DMS79 treated with DMSO at 0.1 percent for 48 hours (cell line): ENCODE data around the gene CRIP3.

ENCODE experiments used
- DNase-seq: peaks from one replicate; lab custom pipeline; 2025; lab: John Stamatoyannopoulos, UW

Gene CRIP3

GRCh38 chr6:43287717-43288679 lies 20.6 kb downstream of the CRIP3 start:
- DNase-seq = no peak

DNA sequence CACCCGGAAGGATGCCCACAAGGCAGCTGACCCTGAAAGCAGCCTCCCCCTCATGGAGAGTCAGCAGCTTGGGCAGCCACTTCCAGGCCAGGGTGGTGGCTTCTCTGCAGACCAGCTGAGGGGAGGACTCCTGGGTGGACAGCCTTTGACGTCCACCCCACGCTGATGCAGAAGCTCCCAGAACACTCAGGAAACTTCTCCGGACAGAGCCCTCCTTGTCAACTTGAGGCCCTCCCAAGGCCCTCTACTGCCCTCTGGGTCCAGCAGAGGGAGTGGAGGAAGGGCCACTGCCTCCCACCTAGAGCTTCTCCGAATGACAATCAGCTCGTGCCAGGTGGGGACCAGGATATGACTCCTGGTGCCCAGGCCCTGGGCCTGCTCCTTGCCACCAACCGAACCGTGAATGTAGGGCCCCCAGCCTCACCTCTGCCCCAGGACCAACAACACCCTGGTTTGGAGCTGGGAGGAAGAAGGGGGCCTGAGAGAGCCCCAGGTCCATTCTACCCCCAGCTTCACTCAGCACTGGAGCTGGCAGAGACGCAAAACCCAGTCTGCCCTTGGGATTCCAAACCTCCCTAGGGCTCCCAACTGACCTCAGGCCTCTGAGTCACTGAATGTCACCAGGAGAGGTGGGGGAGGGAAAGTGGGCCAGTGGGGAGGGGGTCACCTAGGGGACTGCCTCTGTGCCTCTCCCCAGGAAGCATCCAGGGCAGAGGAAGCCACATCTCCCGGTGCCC lies 21.5 kb downstream of the CRIP3 start:
- DNase-seq = no peak

DNA sequence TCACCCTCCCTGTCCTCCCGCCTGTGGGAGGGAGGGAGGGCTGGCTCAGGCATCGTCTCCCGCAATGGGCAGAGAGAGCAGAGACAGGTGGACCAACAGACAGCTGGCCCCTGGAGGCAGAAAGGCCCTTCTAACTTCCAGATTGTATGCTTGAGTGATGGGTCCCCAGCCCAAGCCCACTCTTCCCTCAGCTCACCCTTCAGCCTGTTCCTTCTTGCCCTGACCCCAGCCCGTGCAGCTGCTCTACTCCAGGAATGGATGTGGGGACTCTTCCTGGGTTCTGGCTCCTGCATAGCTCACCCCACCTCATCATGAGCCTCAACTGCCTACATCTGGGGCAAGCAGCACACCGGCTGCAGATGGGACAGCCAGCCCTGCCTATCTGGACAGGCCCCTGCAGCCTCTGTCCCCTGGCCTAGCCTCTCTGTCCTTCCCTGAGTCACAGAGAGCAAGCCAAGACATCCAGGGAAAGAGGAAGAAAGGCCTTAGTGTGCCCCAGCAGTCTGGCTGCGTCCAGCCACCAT lies 22.1 kb downstream of the CRIP3 start:
- no peak for DNase-seq

GRCh38 chr6:43285832-43286231 lies 22.8 kb downstream of the CRIP3 start:
- no peak for DNase-seq

DNA sequence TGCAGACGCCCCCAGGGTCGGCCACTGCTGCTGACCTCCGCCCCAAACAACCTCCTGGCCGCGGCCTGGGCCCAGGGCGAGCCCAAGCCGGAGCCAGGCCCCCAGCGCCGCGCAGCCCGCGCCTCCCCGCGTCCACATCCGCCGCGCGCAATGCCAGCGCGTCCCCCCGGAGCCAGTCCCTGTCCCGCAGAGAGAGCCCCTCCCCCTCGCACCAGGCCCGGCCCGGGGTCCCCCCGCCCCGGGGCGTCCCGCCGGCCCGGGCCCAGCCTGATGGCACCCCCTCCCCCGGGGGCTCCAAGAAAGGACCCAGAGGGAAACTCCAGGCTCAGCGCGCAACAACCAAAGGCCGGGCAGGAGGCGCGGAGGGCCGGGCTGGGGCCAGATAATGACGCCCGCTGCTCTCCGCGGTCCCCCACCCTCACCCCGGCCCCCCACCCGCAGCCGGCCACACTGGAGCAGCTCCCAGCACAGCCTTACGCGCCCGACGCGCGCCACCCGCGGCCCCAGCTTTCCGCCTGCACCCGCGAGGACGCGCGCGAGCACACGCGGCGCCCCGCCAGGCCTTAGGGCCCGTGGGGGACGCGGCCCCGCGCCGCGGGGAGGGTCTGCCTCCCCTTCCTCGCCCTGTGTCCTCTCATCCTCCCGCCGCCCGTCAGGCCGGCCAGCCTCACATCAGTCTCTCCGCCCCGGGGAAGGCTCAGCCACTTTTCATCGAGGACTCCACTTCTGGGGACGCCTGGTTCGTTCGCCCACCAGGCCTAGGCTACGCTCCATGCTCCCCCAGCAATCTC lies 23.4 kb downstream of the CRIP3 start:
- no peak for DNase-seq

GRCh38 chr6:43283905-43284304 lies 24.7 kb downstream of the CRIP3 start:
- DNase-seq = no peak

GRCh38 chr6:43283514-43283901 lies 25.1 kb downstream of the CRIP3 start:
- DNase-seq = no peak

DNA sequence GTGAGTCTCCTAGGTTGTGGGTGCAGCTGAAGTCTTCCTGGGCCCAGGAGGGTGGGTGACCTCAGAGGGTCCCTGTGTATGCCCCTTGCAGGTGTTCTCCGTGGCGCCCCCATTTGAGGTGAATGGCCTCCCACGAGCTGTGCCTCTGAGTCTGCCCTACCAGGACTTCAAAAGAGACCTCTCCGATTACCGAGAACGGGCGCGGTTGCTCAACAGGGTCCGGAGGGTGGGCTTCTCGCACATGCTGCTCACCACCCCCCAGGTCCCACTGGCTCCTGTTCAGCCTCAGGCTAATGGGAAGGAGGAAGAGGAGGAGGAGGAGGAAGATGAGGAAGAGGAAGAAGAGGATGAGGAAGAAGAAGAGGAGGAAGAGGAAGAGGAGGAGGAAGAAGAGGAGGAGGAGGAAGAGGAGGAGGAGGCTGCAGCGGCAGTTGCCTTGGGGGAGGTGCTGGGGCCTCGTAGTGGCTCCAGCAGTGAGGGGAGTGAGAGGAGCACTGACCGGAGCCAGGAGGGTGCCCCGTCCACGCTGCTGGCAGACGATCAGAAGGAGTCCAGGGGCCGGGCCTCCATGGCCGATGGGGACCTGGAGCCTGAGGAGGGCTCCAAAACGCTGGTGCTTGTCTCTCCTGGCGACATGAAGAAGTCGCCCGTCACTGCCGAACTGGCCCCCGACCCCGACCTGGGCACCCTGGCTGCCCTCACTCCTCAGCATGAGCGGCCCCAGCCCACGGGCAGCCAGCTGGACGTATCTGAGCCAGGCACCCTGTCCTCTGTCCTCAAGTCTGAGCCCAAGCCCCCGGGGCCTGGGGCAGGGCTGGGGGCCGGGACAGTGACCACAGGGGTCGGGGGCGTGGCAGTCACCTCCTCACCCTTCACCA lies 25.8 kb downstream of the CRIP3 start:
- no peak for DNase-seq

DNA sequence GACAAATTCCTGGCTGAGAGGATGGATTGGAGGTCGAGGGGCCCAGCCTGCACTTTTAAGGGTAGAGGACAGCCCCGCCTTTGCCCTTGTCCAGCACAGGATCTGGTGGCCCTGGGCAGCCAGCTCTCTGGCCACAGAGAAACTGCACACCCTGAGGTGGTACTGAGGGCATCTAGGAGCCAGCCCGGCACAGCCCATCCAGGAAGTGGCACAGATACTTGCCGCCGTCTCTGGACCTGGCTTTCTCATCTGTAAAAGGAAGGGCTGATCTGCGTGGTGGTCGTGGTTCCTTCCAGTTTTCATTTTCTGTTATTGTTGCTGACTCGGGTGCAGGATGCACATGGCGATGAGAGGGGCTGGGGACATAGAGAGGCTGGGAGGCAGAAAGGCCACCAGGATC lies 26.6 kb downstream of the CRIP3 start:
- DNase-seq = no peak

DNA sequence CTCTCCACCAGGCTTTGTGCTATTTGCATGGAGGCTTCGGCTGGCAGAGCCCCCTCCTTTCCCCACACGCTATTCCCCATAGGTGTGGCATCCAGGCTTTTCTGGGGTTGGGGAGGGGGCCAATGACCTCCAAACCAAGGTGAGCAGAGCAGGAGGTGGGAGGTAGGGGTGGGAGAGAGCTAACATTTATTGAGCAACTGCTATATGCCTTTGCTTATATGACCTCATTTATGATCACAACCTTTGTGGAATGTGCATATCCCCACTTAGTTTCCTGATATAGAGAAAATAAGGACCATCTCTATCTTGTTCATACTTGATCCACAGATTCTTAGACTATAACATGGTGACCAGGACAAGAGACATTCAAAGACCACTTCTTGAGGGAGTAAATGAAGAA lies 28.4 kb downstream of the CRIP3 start:
- no peak for DNase-seq

DNA sequence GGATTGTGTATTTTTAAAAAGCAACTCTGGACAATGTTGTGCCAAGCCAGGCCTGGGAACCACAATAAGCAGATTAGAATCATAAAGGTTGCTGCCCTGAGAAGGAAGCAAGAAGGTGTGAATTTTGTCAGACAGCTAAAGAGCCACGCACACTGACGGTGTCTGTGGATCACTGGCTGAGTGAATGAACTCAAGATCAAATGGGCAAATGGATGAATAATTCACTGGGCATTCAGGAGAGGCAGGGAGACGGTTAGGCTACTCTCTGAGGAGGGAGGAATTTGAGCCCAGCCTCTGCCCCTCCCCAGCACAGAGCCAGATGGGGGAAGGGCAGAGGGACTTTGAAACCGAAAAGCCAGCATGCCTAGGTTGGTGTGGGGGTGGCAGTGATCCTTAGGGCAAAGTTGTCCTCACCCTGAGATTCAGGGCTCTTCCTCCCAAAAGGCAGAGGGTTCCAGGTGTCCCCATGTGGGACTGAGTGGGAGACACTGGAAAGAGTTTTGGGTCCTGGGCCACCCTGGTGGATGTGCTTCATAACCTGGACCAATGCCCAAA lies 30.0 kb downstream of the CRIP3 start:
- DNase-seq = no peak

- no peak for DNase-seq
Measured at GRCh38 chr6:43277643-43278523, 30.7 kb downstream of the CRIP3 start.

- DNase-seq = no peak
Measured at GRCh38 chr6:43277306-43277642, 31.4 kb downstream of the CRIP3 start.

DNA sequence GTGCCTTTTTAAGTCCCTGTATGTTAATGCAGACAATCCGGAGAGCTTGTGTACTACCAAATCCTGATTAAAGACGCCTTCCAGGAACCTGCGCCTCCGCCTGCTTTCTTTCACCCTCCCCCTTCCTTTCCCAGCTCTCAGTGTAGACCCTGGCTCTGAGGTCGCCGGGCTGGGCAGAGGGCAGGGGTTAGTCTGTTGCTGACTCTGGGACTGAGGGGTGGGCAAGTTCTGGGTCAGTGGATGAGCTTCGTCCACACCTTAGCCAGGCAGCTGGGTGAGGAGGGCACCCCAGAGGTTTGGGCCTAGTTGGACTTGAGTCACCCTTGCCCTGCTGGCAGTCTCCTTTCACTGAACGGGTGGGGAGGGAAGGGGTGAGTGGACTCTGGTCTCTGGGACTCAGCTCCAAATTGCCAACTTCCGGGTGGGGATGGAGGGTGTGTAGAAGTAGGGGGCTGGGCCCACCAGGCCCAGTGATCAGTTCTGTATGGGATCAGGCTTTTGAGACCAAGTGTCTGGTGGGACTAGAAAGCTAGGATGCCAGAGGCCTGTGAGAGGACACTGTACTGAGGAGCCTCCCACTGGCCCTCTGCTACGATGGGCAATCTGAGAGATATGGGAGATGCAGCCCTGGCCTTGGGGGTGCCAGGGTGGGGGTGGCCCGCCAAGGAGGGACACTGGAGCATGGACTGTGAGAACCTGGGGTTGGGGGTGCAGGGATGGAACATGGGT lies 31.9 kb downstream of the CRIP3 start:
- DNase-seq = no peak

GRCh38 chr6:43275801-43276576 lies 32.6 kb downstream of the CRIP3 start:
- no peak for DNase-seq

- DNase-seq = no peak
Measured at GRCh38 chr6:43274916-43275597, 33.6 kb downstream of the CRIP3 start.

GRCh38 chr6:43274127-43274915 lies 34.3 kb downstream of the CRIP3 start:
- DNase-seq = no peak
